DOHH2 (cell line): ENCODE results near the gene PUM2.

Experiments used
- EZH2phosphoT487 ChIP-seq: fragments of 200-600 bp; sonication (generic); IDR thresholded peaks from 2 replicates; pipeline ENCODE4 v1.6.1; 2017; ENCODE audit warnings: borderline replicate concordance, mild to moderate bottlenecking, antibody characterized with exemption, low read length, moderate library complexity, mixed read lengths
- TF ChIP-seq, protein P1 (sequence below): fragments of 200-600 bp; sonication (generic); IDR thresholded peaks from one replicate; pipeline ENCODE4 v1.5.1; 2014; ENCODE audit warnings: antibody characterized with exemption, mild to moderate bottlenecking, low read depth, low read length; ENCODE audit not compliant: poor library complexity, severe bottlenecking

DNA sequence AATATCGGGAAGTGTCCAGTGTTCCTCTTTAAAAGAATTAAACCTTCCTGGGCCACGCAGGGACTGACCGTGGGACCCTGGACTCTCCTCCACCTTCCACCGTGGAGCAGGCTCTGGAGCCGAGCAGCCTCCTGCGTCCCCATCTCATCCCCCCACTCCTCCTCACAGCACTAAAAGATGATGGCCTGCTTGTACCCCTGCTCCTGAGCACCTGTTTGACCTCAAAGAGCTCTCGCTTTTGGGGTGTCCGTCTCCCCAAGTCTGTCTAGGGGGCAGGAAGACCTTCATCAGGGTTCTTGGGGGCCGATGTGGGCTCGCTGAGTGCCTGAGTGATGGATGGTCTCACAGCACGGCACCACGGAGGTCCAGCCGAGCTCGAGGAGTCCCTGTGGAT is 124.5 kb downstream of the PUM2 start:
- TF ChIP-seq, protein P1, sequence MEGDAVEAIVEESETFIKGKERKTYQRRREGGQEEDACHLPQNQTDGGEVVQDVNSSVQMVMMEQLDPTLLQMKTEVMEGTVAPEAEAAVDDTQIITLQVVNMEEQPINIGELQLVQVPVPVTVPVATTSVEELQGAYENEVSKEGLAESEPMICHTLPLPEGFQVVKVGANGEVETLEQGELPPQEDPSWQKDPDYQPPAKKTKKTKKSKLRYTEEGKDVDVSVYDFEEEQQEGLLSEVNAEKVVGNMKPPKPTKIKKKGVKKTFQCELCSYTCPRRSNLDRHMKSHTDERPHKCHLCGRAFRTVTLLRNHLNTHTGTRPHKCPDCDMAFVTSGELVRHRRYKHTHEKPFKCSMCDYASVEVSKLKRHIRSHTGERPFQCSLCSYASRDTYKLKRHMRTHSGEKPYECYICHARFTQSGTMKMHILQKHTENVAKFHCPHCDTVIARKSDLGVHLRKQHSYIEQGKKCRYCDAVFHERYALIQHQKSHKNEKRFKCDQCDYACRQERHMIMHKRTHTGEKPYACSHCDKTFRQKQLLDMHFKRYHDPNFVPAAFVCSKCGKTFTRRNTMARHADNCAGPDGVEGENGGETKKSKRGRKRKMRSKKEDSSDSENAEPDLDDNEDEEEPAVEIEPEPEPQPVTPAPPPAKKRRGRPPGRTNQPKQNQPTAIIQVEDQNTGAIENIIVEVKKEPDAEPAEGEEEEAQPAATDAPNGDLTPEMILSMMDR = no peak
- TF ChIP-seq EZH2phosphoT487 = no peak
